T-cell (primary cell): ENCODE results near the gene KIF11. TPM values are rescaled to one million over a fixed set of nuclear protein-coding genes. Genes with fewer than 3 reads are reported as not detected.

ENCODE experiments used
- ATAC-seq, 4 experiments: fragments of 200-7000 bp in 3 of 4; fragments of 150-1000 bp in 1 of 4; cut with Tn5 transposase; replicated peaks in 1 of 4; 1 replicate in 3 of 4; 2 replicates in 1 of 4; pipeline ENCODE4 v1.10.0; 2021; ENCODE audit warnings: moderate library complexity in 3 of 4, mild to moderate bottlenecking in 2 of 4, moderate number of reproducible peaks in 1 of 4
- CTCF ChIA-PET, 2 donors: fragments of 300-600 bp; sonication (Branson Sonifier 250); formaldehyde crosslinking; loops; one replicate each; lab custom pipeline; 2022; ENCODE audit warnings: antibody characterized with exemption in 2 of 2; lab: Charles Lee
- POLR2A ChIA-PET, 2 donors: fragments of 300-600 bp; sonication (Branson Sonifier 250); formaldehyde crosslinking; loops; one replicate each; lab custom pipeline; 2022; ENCODE audit warnings: antibody characterized with exemption in 2 of 2; lab: Charles Lee
- DNase-seq, 35 experiments: peaks; one replicate each; pipeline versions ENCODE4 v3.0.0 to v3.0.0-alpha.2; 2013 to 2023
- H3K27ac ChIP-seq: one replicate; pipeline ENCODE4 v1.5.1; 2013; ENCODE audit warnings: low read length
- H3K27me3 ChIP-seq, 2 experiments: replicated peaks in 1 of 2; 1 replicate in 1 of 2; 2 replicates in 1 of 2; pipeline versions ENCODE4 v1.6.1 to v1.7.0; 2013; ENCODE audit warnings: low read length in 1 of 2, mixed read lengths in 1 of 2; ENCODE audit not compliant: control insufficient read depth in 2 of 2, insufficient read depth in 2 of 2; ENCODE audit errors: extremely low read depth in 1 of 2
- H3K36me3 ChIP-seq, 2 donors: 1 replicate in 1 of 2; 2 replicates in 1 of 2; pipeline versions ENCODE4 v1.6.1 to v1.7.0; 2013; ENCODE audit warnings: low read length in 1 of 2; ENCODE audit not compliant: control insufficient read depth in 2 of 2, insufficient read depth in 1 of 2; ENCODE audit errors: extremely low read depth in 1 of 2
- H3K4me1 ChIP-seq, 2 experiments: 1 replicate in 1 of 2; 2 replicates in 1 of 2; pipeline versions ENCODE4 v1.6.1 to v1.7.0; 2013; ENCODE audit warnings: low read length in 2 of 2, mixed read lengths in 1 of 2; ENCODE audit not compliant: insufficient read depth in 2 of 2, control insufficient read depth in 1 of 2; ENCODE audit errors: extremely low read depth in 1 of 2
- H3K4me3 ChIP-seq, 2 donors: 1 replicate in 1 of 2; 2 replicates in 1 of 2; pipeline versions ENCODE4 v1.5.1 to v1.7.0; 2013; ENCODE audit warnings: mild to moderate bottlenecking in 2 of 2, low read length in 1 of 2, moderate library complexity in 1 of 2; ENCODE audit not compliant: control insufficient read depth in 1 of 2; ENCODE audit errors: extremely low read depth in 1 of 2
- H3K9me3 ChIP-seq: 2 replicates; pipeline ENCODE4 v1.7.0; 2013
- H3K27ac Mint-ChIP-seq, 2 donors: one replicate each; pipeline ENCODE4 v1.8.0; 2020 to 2021; ENCODE audit warnings: mild to moderate bottlenecking in 2 of 2, mixed read lengths in 2 of 2
- H3K27me3 Mint-ChIP-seq, 2 donors: one replicate each; pipeline ENCODE4 v1.8.0; 2021 to 2022; ENCODE audit warnings: mixed read lengths in 2 of 2
- H3K36me3 Mint-ChIP-seq: one replicate; pipeline ENCODE4 v1.8.0; 2021; ENCODE audit warnings: mixed read lengths
- H3K4me1 Mint-ChIP-seq, 3 donors: one replicate each; pipeline ENCODE4 v1.8.0; 2020 to 2022; ENCODE audit warnings: mixed read lengths in 3 of 3, mild to moderate bottlenecking in 1 of 3
- H3K4me3 Mint-ChIP-seq, 3 donors: one replicate each; pipeline ENCODE4 v1.8.0; 2020 to 2022; ENCODE audit warnings: mild to moderate bottlenecking in 3 of 3, mixed read lengths in 3 of 3, moderate library complexity in 3 of 3
- H3K9me3 Mint-ChIP-seq, 3 donors: one replicate each; pipeline ENCODE4 v1.8.0; 2020 to 2022; ENCODE audit warnings: mixed read lengths in 3 of 3
- WGBS: methylation state at CpG from one replicate; pipeline ENCODE4 v1.1.5; 2013; ENCODE audit warnings: missing lambda C conversion rate; ENCODE audit not compliant: insufficient coverage; 5-methylcytosine and 5-hydroxymethylcytosine counted together
- total RNA-seq, 35 experiments: library from RNA in 6 of 35; stranded (reverse) in 6 of 35; fragments of 120-200 nt in 1 of 35; gene quantifications; one replicate each; pipeline versions ENCODE4 v1.2.1 to v1.2.4 and lab custom pipeline; 2013 to 2026

KIF11 gene
- total RNA-seq, 5 donors from 2014 or later (not counting 1 experiment from before 2014, with no cell fraction given), result 1.2 to 2.0 (median 1.6) TPM

DNA sequence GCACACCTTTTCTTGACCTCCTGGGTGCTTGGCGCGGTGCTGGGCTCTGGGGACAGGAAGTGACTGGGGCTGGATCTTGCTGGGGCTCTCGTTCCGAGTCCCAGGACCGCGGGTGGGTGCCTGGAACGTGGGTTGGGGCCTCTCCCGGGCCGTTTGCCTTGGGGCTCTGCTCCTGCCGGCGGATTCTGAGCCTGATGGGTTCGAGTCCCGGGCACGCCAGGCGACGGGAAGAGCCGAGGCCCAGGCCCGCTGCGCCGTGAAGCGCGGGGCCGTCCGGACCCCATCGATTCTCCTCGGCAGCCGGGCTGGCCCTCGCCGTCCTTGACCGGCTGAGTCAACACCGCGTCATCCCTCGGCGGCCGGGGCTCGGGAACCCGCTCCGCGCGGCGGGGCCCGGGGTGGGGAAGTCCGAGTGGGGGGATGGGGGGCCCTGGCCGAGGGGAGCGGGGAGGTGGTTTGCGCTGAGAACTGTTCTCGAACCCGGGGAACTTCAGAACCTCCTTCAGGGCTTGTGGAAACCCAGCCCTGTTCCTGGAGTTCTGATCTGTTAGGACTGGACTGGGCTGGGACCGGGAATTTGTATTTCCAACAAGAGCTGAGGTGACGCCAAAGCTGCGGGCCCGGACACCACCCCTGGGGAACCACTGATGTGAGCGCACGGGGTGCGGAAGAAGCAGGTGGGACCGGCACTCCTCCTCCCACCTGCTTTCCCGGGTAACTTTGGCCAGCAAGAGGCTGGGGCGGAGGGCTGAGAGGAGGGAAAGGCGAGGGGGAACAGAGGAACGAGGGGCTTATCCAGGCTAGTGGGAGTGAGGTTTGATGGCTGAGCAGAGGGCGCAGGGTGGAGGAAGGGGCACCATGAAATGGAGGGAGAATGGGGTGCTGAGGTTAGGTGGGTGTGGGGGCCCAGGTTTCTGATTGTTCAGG is 103.0 kb downstream of the KIF11 start:
- Mint-ChIP-seq H3K27me3 (peaks cover 52 to 65% of the 10 kb centered on the region in 2 donors), H3K4me1 (peaks cover 39 to 43% (median 42%) of the 10 kb centered on the region in 3 donors), H3K27ac (no peak overlapping the region), H3K4me3 (no peak overlapping the region), H3K36me3 (no peaks in the 10 kb centered on the region), H3K9me3 (no peaks in the 10 kb centered on the region)
- H3K36me3 ChIP-seq, result no peaks in the 10 kb centered on the region
- H3K4me3 ChIP-seq, result no peak overlapping the region
- H3K27ac ChIP-seq, result no peak overlapping the region
- no peaks in the 10 kb centered on the region for H3K9me3 ChIP-seq
- H3K27me3 ChIP-seq, result peaks cover 0 to 52% of the 10 kb centered on the region in 2 experiments
- POLR2A ChIA-PET, result no interaction called here
- H3K4me1 ChIP-seq, result peaks cover 18 to 39% of the 10 kb centered on the region in 2 experiments
- CTCF ChIA-PET, result no interaction called here
- ATAC-seq (no peak), DNase-seq (no peak)
- WGBS, result 90% methylated on average over 38 of the region's 61 CpGs

DNA sequence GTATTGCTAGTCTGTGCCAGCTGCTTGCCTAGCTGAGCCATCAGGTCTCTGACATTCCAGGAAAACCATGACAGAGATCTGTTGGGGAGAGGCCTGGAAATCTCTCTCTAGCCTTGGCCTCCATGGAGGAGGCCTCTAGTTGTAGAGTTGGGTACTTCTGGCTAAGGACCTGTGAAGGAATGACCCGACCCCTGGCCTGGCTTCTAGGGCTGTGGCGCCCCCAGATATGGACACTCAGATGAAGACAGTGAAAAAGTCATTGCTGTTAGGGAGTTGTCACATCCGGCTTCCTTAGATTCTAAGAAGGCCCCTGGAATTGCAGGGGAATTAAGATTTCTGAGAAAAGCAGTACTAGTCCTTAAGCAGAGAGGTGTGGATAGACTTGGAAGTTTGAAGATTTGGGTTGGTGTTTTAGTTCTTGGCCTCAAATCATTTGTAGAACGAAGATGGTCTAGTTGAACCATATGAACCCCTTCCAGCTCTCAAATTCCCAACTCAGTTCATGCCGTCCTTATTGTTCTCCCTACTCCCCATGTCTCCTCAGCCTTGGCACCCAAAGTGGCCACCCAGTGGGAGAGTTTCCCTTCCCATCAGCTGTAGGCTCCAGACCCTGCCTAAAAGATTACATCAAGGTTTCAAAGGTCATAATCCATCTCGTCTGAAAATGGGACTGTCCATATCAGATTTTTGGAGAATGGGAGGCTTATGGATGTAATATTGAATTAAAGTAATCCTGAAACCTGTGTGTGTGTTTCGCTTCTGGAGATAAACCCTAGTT is 103.9 kb downstream of the KIF11 start:
- H3K27ac ChIP-seq, result no peak overlapping the region
- no peak overlapping the region for H3K4me3 Mint-ChIP-seq

DNA sequence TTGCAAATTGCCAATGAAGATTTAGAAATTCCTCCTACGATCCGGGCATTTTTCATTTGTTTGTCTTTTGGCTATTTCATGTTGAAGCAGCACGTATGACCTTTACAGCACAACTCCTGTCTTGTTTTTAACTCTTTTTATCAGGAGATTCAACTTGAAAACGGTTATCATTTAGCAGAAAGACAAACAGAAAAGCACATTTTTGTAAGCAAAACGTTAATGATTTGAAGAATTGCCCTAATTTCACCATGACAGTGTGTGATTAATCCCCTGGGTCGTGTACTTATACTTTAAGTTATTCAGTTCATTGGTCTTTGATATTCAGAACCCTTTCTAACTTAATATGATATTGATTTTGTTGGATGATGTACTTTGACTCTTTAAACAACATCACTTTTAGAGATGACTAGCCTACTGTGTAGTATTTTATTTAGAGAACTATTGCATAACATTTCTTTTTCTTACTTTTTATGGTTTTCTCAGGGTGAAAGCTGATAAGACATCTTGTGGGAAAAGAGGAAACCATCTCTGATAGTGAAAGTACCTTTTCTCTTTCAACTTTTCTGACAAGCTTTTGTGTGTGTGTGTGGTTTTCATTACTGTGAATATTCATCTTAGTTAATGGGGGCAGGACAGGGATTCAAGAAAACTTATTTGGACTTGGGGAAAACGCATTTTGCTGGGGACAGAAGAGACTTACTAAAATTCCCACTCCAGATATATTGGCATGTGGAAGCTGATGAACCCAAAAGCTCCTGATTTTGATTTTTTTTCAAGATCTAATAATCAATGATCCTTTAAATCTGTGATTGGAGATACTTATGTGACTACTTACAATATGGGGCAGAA is 105.0 kb downstream of the KIF11 start:
- Histone ChIP-seq H3K27me3 (peaks cover 0 to 40% of the 10 kb centered on the region in 2 experiments), H3K4me1 (peaks cover 11 to 22% of the 10 kb centered on the region in 2 experiments), H3K4me3 (no peak overlapping the region), H3K9me3 (no peaks in the 10 kb centered on the region), H3K36me3 (no peaks in the 10 kb centered on the region), H3K27ac (no peak overlapping the region)
- CTCF ChIA-PET, result no interaction called here
- peaks cover 51 to 65% of the 10 kb centered on the region in 2 donors for H3K27me3 Mint-ChIP-seq
- H3K4me1 Mint-ChIP-seq, result peaks cover 20 to 35% (median 26%) of the 10 kb centered on the region in 3 donors
- H3K9me3 Mint-ChIP-seq, result no peaks in the 10 kb centered on the region
- ATAC-seq (no peak), DNase-seq (peak in 1 of 35 experiments; percentile 14)
- POLR2A ChIA-PET, result no interaction called here
- H3K36me3 Mint-ChIP-seq, result no peaks in the 10 kb centered on the region
- peak overlapping the region in 1 of 3 donors; percentile 67 for H3K4me3 Mint-ChIP-seq
- H3K27ac Mint-ChIP-seq, result peak overlapping the region in 1 of 2 donors; percentile 12
- 100% methylated on average over 1 of the region's 7 CpGs for WGBS

More for the DNA sequence above, 103.9 kb downstream of the KIF11 start:
- H3K27ac Mint-ChIP-seq, result no peak overlapping the region
- no peaks in the 10 kb centered on the region for H3K9me3 Mint-ChIP-seq
- no peaks in the 10 kb centered on the region for H3K36me3 ChIP-seq
- peaks cover 31 to 41% (median 35%) of the 10 kb centered on the region in 3 donors for H3K4me1 Mint-ChIP-seq
- peaks cover 52 to 66% of the 10 kb centered on the region in 2 donors for H3K27me3 Mint-ChIP-seq
- DNase-seq (no peak), ATAC-seq (no peak)
- H3K36me3 Mint-ChIP-seq, result no peaks in the 10 kb centered on the region
- ChIA-PET CTCF (no interaction called here), POLR2A (no interaction called here)
- WGBS, result 89% methylated on average over 5 of the region's 7 CpGs
- H3K27me3 ChIP-seq, result peaks cover 0 to 44% of the 10 kb centered on the region in 2 experiments
- no peak overlapping the region for H3K4me3 ChIP-seq
- H3K4me1 ChIP-seq, result peaks cover 11 to 30% of the 10 kb centered on the region in 2 experiments
- H3K9me3 ChIP-seq, result no peaks in the 10 kb centered on the region

DNA sequence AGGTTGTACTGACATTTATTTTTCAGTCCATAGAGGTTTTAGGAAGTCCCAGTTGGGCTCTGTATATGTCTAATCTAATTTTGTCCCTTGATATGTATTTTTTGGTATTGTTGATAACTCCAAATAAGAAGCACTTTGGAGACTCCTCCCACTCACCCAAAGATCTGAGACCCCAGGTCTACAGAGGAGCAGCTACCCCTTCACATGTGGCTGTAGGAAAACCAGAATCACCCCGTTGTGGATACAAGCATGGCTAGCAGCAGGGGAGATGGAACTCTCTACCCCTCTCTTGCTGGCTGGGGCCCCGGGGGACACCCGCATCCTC is 106.2 kb downstream of the KIF11 start:
- ATAC-seq, result no peak
- peak overlapping the region; percentile 42 to 81 for H3K4me3 ChIP-seq
- Mint-ChIP-seq H3K4me3 (peak overlapping the region; percentile 67 to 78 (median 78)), H3K9me3 (no peaks in the 10 kb centered on the region), H3K4me1 (peaks cover 19 to 34% (median 26%) of the 10 kb centered on the region in 3 donors), H3K36me3 (no peaks in the 10 kb centered on the region), H3K27ac (no peak overlapping the region), H3K27me3 (peaks cover 52 to 69% of the 10 kb centered on the region in 2 donors)
- no peaks in the 10 kb centered on the region for H3K36me3 ChIP-seq
- POLR2A ChIA-PET, result no interaction called here
- no peak overlapping the region for H3K27ac ChIP-seq
- DNase-seq, result no peak
- no peaks in the 10 kb centered on the region for H3K9me3 ChIP-seq
- 13% methylated on average over 3 of the region's 3 CpGs for WGBS
- H3K27me3 ChIP-seq, result peaks cover 0 to 44% of the 10 kb centered on the region in 2 experiments
- H3K4me1 ChIP-seq, result peaks cover 11 to 22% of the 10 kb centered on the region in 2 experiments
- CTCF ChIA-PET, result interaction anchor here in 1 of 2 donors (1.1 kb wide), 1 partner anchor 9 kb away, joined by 3 read pairs; the partner anchor contains the start of gene HHEX

DNA sequence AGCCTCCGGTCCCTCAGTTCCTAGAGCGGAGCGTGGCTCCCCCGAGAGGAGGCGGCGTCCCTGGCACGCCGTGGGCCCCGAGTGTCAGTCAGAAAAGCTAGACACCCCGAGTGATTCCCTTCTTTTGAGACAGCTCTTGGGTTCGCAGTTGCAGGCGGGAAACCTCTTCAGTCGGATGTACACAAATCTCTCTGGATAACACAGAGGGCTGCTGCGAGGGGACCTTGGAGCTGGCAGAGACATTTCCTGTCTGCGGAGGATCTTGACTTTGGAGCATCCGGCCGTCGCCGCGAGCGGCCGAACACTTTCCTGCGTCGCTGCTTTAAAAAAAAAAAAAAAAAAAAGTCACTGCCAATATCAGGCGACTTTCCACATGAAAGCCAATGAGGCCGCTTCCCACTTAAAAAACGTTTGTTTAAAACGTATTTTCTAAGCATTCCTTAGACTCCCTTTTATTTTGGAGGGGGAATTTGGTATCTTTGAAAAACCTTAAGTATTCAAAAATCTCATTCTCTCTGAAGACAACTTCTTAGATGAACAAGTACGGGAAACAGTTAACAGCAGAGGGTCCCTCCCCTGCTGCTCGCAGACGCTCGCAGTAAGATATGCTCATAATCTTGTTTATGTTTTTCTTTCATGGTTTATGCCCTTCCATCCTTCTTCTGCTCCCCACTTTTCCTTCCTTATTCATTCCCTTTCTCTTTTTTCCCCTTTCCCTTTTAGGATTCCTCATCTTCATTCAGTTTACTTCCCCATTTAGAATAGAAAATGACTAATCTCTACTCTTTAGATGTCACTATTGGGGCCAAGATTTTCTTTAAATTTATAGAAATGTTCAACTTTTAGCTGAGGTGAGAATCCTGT is 106.8 kb downstream of the KIF11 start:
- CTCF ChIA-PET, result interaction anchor here in 1 of 2 donors (1.1 kb wide), 1 partner anchor 10 kb away, joined by 3 read pairs; the partner anchor contains the start of gene HHEX
- Histone ChIP-seq H3K4me3 (peak overlapping the region; percentile 42 to 81), H3K9me3 (no peaks in the 10 kb centered on the region), H3K4me1 (peaks cover 11 to 22% of the 10 kb centered on the region in 2 experiments), H3K27me3 (peaks cover 0 to 49% of the 10 kb centered on the region in 2 experiments), H3K27ac (no peak overlapping the region), H3K36me3 (no peaks in the 10 kb centered on the region)
- 2% methylated on average over 14 of the region's 32 CpGs for WGBS
- peak overlapping the region; percentile 67 to 78 (median 78) for H3K4me3 Mint-ChIP-seq
- DNase-seq, result peak in 13 of 35 experiments; percentile 7 to 46 (median 24)
- H3K27ac Mint-ChIP-seq, result peak overlapping the region in 1 of 2 donors; percentile 76
- peak; percentile 64 to 84 (median 72) for ATAC-seq
- peaks cover 47 to 64% of the 10 kb centered on the region in 2 donors for H3K27me3 Mint-ChIP-seq
- H3K9me3 Mint-ChIP-seq, result no peaks in the 10 kb centered on the region
- H3K36me3 Mint-ChIP-seq, result no peaks in the 10 kb centered on the region
- POLR2A ChIA-PET, result no interaction called here
- peaks cover 19 to 34% (median 26%) of the 10 kb centered on the region in 3 donors for H3K4me1 Mint-ChIP-seq
